ENCODE results near the gene NPR2.

The NPR2 gene

GRCh38 chr9:35858458-35858857, 67.1 kb downstream of the NPR2 start:
- DNase-seq (ENCODE audit: extremely low read depth, low read depth), result no peak
- no peak for TF ChIP-seq CTCF (IDR thresholded peaks at IDR 0.05; ENCODE audit: low read depth, low read length)
